Eye (tissue), 1 donor: ENCODE results near the gene EIF2B5.
"Not testable (repeated sequence)": the region's sequence is repeated elsewhere in the genome, so short reads cannot be mapped to it uniquely, and the experiment has no call there.

Source experiments
- DNase-seq: peaks from one replicate; pipeline ENCODE4 v3.0.0-alpha.2; 2015

The EIF2B5 gene

DNA sequence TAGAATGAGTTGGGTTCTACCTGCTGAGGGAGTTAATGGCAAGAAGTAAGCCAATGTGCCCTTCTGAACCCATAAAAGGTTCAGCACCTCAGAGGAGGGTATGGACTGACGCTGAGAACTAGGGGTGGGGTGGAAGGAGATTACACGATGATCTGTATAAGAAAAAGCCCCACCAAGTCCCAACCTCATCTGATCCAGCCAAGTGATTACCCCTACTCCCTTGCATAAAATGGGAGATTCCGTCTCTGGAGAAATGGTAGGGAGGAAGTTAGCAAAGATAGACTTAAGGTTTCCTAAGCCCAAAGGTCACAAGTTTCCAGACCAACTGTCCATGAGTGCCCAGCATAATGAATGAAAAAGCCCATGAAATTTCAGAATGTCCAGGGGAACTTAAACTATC lies 12.9 kb downstream of the EIF2B5 start:
- DNase-seq, result no peak

DNA sequence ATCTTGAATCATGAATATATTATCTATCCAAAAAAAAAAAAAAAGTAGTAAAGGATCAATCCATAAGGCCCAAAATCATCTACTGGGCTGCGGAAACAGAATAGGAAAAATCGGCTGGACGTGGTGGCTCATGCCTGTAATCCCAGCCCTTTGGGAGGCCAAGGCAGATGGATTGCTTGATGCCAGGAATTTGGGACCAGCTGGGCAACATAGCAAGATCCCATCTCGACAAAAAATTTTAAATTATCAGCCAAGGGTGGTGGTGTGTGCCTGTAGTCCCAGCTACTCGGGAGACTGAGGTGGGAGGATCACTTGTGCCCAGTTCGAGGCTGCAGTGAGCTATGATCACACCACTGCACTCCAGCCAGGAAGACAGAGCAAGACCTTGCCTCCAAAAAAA lies 14.0 kb downstream of the EIF2B5 start:
- DNase-seq, result no peak

DNA sequence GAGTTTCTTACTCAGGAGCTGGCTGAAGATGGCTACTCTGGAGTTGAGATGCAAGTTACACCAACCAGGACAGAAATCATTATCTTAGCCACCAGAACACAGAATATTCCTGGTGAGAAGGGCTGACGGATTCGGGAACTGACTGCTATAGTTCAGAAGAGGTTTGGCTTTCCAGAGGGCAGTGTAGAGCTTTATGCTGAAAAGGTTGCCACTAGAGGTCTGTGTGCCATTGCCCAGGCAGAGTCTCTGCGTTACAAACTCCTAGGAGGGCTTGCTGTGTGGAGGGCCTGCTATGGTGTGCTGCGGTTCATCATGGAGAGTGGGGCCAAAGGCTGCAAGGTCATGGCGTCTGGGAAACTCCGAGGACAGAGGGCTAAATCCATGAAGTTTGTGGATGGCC lies 14.6 kb downstream of the EIF2B5 start:
- DNase-seq, result not testable (repeated sequence)

DNA sequence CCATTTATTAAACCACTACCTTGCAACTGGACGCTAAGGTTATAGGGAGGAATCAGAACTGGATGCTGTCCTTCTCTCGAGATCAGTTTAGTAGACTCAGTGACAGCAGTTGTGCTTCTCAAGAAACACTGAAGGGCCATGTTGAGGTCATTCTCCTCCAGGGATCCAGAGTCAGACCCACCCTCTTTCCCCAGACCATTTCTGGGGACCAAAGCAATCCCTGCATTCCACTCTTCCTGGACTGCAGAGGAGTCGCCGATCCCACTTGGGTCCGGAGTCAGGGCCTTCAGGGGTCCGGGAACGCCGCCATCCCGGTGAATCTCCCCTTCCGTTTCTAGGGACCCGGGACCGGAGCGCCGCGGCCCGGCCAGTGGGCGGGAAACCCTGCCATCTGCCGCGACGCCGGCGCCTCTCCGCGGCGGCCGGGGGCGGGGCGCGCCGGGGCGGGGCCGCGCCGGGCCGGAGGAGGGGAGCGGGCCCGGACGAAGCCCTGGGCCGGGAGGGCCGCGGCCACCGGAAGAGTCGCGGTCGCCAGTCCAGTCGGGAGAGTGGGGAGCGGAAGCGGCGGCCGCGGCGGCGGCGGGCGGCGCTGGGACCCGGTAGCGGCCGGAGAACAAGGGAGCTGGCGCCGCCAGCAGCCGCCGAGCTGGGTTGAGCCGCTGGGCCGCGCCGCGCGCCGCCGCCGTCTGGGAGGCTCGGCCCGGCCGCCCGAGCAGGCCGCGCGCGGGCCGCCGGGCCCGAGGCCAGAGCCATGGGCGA lies 19.9 kb downstream of the EIF2B5 start, which contains the start of gene DVL3:
DVL3 (plus strand) TSS at position 493 of the 759 bp plus-strand sequence; CDS start at position 752, 259 bp downstream.
- peak; percentile 84 for DNase-seq

DNA sequence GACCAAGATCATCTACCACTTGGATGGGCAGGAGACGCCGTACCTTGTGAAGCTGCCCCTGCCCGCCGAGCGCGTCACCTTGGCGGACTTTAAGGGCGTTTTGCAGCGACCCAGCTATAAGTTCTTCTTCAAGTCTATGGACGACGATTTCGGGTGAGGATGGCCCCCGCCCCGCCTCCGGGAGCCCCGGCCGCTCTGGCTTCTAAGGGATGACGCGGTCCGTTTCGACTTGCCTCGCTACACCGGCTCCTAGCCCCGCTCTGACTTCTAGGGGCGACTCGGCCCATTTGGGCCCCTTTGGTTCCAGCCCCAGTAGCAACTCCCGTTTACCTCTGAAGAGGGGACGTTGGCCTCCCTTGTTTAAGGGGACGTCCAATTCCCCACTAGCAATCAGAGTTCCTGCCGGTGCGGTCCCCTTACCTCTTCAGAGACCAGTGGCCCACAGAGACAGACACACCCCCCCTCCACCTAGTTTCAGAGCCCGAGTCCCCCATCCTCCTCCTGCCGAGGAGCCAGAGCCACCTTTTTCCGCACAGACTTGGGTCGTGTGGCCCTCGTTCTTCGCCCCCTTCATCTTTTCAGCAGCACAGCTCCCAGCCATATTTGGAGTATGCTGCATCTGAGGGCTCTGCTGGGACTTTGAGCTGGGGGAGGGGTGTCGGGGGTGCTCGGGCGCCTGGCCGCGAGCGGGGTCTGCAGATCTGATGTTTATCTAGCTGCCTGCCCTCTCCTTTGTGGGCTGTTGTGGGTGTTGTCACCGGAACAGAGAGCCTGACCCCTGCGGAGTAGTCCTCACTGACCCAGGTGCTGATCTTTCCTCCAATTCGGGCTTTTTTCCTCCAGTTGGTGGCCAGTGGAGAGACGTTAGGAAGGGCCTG lies 20.7 kb downstream of the EIF2B5 start:
- DNase-seq, result no peak

DNA sequence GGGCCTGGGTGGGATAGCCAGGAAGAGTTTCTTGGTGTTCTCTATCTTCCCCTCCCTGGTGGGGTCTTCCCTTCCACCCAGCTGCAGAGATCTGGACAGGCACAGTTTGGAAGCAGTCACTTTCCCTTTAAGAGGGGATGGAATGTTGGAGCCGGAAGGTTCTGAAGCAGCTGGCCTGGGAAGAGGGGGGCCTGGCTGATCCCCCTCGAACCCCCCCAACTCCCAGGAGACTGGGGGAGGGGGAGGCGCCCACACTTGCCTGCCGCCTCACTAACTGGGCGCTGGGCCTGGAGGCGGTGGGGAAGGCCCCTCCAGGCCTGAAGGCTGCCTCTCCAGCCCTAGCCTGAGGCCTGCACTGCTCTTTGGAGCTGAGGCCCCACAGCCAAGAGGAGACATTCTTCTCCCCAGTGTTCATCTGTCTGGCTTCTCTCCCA lies 21.4 kb downstream of the EIF2B5 start:
- peak; percentile 90 for DNase-seq

DNA sequence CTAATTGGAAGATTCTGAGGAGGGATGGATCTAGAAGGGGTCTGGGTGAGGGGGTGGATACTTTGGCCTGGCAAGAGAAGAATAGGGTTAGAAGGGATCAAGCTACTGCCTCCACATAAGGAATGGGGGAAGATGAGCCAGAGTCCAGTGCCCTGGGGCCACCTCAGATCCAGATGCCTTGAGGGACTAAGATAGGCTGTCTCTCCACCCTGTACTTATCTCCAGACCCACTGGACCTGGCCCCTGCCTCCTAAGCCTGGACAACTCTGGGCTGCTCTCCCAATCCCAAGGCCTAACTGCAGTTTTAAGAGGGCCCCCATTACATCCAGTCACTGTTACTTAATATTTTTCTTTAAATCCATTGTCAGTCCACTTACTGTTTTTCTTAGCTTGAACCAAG lies 22.0 kb downstream of the EIF2B5 start:
- DNase-seq, result no peak

DNA sequence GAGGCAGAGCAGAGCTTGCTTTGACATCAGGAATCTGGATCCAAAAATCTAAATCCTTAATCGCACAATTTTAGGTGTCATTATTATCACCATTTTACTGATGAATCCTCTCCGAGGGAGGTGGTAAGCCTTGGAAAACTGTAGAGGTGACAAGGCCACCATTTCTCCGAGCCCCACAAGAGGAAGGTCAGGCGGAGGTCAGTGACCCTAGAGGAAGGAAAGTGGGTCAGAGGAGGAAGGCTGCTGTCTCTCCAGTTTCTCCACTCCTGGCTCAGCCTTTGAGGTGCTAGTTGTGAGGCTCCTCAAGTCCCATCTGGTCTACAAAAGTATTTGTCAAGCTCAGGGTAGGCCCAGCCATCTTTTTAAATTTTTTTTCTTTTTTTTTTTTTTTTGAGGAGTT lies 23.2 kb downstream of the EIF2B5 start:
- no peak for DNase-seq

DNA sequence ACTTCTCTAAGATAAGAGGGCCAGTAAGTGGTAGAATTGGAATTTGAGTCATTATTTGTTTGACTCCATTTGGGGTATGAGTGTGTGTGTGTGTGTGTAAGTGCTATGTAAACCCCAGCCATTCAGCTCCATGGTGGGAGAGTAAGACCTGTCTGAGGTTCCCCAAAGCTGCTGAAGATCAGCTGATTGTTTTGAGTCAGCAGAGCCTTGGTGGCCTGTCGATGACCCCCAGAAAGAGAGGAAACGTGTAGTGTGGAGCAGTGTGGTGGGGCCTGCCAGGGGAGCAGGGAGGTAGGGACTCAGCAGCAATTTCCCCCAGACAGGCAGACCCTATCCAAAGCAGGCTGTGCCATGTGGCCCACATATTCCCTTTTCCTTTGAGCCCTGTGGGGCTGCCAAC lies 25.3 kb downstream of the EIF2B5 start:
- peak; percentile 50 for DNase-seq

DNA sequence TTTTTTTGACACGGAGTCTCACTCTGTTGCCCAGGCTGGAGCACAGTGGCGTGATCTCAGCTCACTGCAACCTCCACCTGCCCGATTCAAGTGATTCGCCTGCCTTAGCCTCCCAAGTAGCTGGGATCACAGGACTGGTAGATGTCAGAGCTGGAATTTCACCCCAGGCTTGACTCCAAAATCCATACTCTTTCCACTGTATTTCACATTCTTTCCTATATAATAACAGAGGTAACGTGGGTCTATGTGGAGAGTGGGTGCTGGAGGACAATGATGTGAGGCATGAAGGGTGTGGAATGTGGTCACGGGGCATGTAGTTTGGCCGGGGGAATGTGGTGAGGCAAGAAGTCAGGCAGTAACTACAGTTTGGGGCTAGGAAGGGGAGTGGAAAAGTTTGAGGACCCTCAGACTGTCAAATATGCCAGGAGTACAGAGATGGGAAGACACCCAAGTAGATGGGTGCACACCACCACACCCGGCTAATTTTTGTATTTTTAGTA lies 27.5 kb downstream of the EIF2B5 start:
- not testable (repeated sequence) for DNase-seq

DNA sequence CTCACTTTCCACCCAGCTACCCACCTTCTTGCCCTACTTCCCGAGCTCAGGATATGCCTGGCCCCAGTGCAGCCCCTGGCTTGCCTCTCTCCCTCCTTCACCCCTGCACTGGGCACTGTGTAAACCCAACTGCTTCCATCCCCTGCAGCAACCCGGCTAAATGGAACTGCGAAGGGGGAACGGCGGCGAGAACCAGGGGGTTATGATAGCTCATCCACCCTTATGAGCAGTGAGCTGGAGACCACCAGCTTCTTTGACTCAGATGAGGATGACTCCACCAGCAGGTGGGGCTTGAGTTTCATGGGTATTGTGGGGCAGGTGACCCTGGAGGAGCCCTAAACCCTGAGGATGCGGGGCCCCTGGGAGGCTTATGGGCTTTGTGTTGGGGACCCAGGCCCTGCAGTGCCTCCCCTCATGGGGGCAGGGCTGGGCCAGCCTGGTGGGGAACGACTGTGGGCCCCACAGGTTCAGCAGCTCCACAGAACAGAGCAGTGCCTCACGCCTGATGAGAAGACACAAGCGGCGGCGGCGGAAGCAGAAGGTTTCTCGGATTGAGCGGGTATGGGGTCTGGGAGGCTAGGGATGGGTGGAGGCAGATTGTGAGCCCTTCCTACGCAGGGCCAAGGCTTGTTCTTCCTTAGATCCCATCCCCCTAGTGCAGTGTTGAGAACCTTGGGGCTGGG lies 29.6 kb downstream of the EIF2B5 start:
- DNase-seq, result no peak

DNA sequence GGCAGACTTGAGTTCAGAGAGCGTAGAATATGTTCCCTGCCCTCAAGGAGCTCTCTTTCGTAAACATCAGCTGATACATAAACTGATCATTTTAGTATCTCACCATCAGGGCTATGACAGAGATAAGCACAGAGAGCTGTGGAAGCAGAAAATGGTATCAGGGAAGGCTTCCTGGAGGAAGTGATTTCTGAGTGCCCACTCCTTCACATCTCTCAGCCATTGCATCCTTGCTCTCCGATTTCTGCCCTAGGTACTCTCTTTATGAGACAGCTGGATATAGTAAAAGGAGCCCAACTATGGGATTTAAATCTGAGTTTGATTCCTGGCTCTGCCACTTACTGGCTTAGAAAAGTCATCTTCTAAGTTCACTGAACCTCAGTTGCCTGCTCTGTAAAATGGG lies 30.4 kb downstream of the EIF2B5 start:
- no peak for DNase-seq

DNA sequence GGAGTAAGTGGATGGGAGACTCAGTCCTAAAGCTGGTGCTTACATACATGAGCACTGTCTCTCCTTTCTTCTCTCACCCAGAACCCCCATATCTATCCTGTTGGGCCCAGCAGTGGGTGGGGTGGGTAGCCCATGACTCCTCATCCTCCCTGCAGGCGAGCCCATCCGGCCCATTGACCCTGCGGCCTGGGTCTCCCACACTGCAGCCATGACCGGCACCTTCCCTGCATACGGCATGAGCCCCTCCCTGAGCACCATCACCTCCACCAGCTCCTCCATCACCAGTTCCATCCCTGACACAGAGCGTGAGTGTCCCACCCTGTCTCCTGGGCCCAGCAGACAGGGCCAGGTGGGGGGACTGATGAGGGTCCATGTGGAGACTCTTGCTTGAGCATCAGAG lies 31.5 kb downstream of the EIF2B5 start:
- DNase-seq, result no peak

DNA sequence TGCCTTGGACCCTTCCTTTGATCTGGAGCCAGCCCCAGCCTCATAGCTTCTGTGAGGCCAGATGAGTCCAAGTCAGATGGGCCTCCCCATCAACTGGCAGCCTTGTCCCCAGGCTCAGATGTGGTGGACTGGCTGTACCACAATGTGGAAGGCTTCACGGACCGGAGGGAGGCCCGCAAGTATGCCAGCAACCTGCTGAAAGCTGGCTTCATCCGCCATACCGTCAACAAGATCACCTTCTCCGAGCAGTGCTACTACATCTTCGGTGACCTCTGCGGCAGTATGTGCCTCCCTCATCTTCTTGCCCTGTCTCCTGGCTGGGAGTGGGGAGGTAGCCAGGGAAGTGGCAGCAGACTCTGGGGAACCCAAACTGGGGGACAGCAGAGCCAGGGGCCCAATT lies 32.6 kb downstream of the EIF2B5 start:
- DNase-seq, result no peak

DNA sequence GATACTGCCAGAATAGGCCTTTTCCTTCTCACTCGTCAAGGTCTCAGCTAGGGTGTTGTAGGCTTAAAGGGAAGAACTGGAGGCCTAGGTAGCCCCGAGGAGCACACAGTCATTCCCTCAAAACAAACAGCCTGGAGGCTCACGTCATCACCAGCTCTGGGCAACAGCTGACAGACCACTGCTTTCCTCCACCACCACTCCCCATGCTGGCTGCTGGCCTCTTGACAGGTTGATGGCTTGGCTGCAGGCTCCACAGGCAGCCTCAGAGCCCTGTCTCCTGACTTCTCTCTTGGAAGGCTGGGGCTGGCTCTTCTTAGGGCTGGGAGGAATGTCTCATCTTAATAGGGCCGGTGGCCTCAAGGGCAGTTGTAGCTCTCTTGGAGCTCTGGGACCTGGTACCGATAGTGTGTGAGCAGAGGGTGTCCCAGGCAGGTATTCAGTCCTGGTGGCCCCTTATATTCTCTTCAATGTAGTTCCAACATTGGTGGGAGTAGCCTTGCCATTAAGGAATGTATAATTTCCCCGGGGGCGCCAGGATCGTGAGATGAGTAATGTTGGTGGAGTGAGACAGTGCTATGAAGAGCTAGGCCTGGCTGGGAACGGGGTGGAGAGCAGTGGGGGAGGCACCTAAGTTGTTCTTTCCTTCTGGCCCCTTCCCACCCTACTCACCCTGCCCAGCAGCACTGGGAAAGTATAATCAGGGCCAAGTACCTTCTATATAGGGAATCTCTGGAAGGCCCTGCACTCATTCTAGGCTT lies 33.4 kb downstream of the EIF2B5 start:
- no peak for DNase-seq

DNA sequence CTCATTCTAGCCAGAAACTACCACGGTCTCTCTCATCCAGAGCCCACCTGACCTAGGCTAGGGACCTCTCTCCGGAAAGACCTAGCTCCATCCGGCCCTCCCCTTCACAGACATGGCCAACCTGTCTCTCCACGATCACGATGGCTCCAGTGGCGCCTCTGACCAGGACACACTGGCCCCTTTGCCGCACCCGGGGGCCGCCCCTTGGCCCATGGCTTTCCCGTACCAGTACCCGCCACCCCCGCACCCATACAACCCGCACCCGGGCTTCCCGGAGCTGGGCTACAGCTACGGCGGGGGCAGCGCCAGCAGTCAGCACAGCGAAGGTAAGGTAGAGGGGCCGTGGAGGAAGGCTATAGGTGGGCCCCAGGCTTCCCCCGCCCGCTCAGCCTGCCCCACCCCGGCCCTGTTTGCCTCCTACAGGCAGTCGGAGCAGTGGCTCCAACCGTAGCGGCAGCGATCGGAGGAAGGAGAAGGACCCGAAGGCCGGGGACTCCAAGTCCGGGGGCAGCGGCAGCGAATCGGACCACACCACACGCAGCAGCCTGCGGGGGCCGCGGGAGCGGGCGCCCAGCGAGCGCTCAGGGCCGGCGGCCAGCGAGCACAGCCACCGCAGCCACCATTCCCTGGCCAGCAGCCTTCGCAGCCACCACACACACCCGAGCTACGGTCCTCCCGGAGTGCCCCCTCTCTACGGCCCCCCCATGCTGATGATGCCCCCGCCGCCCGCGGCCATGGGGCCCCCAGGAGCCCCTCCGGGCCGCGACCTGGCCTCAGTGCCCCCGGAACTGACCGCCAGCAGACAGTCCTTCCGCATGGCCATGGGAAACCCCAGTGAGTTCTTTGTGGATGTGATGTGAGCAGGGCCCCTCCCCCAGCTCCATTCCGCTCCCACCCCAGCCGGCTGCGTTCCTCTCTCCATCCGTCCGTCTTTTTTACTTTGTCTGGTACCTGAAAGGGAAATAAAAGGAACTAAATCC lies 35.0 kb downstream of the EIF2B5 start:
- DNase-seq, result no peak

DNA sequence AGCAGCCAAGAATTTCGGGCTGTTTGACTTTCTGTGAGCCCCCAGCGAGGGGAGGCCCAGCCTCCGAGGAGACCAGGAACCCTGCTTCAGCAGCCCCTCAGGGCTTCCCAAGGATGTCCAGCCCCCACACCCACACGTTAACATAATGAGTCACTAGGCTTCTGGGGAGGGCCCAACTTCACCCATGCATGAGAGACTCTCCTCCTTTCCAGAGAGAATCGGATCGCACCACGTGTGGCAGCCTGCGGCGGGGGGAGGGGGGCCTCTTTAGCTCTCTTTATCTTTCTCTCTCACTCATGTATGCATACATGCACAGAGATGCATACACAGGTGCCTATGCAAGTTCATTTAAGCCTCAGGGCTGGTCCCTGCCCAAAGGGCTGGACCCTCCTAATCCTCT lies 36.4 kb downstream of the EIF2B5 start:
- DNase-seq, result no peak

DNA sequence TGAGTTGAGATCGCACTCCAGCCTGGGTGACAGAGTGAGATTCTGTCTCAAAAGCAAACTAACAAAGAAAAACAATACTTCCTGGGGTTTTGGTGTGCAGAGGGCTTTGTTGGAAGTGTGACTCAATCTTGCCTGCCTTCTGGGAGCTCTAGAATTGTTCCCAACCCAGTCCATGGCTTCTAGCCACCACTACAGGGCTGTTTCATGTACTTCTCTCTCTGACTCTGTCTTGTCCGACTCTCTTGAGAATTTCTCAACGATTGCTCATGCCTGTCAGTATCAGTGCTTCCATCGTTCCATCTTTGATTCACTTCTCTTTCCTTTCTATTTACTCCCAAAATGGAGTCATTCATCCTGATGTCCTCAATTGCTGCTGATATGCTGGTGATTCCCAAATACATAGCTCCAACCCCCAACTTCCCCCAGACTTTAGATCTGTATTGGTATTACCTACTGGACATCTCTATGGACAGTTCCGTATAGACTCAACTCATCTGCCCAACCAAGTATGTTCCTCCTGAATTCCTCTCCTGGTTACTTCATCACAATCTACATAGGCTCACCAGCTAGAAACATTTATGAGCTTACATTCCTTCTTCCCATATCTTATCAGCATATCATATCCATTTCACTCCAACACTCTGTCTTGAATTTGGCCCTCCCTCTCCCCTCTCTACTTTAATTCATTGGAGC lies 37.7 kb downstream of the EIF2B5 start:
- DNase-seq, result no peak

DNA sequence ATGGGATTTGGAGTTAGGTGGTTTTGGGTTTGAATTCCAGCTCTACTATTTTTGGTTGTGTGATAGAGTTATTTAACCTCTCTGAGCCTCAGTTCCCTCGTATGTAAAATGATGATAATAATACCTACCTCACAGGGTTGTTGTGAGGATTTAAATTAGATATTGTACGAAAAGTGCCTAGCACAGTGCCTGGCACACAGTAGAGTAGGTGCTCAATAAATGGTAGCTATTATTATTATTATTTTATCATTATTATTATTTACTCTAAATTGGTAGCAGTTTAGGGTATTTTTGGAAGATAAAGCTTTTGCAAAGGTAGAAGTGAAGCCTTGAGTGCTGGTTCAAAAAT lies 38.2 kb downstream of the EIF2B5 start:
- no peak for DNase-seq

DNA sequence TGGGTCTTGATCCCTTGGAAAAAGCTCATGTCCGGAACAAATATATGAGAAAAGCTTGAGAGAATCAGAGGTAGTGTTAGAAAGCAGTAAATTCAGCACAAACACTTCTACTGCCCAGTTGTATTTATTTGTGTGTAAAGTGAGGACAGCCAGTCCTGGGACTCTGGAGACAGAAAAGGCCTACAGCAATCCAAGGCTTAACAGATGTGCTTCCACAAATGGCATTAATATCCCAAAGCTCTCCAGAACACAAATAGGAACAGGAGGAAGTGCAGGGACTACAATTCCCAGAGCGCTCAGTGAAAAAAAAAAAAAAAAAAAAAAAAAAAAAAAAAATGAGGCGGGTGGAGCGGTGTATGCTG lies 39.1 kb downstream of the EIF2B5 start:
- DNase-seq, result no peak
